Spleen (tissue), 11 donors: ENCODE results near the gene SORCS2. TPM values are rescaled to one million over a fixed set of nuclear protein-coding genes. Genes with fewer than 3 reads are reported as not detected.
A peak's percentile ranks its signal among the peaks of the same experiment; 100 is the strongest.

ENCODE experiments used
- DNase-seq: peaks from one replicate; pipeline ENCODE4 v3.0.0-alpha.2; 2020
- H3K27ac ChIP-seq, 8 donors: fragments of 200-600 bp; sonication (generic) in 7 of 8; 1 replicate in 4 of 8; 2 replicates in 4 of 8; pipeline versions ENCODE4 v1.5.0 to v1.8.0; 2016 to 2021; ENCODE audit warnings: inconsistent platforms in 4 of 8, mild to moderate bottlenecking in 4 of 8, moderate library complexity in 1 of 8
- H3K27me3 ChIP-seq, 7 donors: fragments of 200-600 bp; sonication (generic) in 6 of 7; replicated peaks in 1 of 7; 1 replicate in 4 of 7; 2 replicates in 3 of 7; pipeline versions ENCODE4 v1.5.0 to v1.8.0; 2016 to 2021; ENCODE audit warnings: inconsistent platforms in 3 of 7, mild to moderate bottlenecking in 1 of 7
- H3K36me3 ChIP-seq, 6 donors: fragments of 200-600 bp; sonication (generic) in 5 of 6; 1 replicate in 4 of 6; 2 replicates in 2 of 6; pipeline versions ENCODE4 v1.5.0 to v1.8.0; 2016 to 2021; ENCODE audit warnings: inconsistent platforms in 2 of 6
- H3K4me1 ChIP-seq, 6 donors: fragments of 200-600 bp; sonication (generic) in 5 of 6; 1 replicate in 3 of 6; 2 replicates in 3 of 6; pipeline versions ENCODE4 v1.5.0 to v1.8.0; 2016 to 2021; ENCODE audit warnings: inconsistent platforms in 3 of 6
- H3K4me3 ChIP-seq, 8 donors: fragments of 200-600 bp; sonication (generic) in 7 of 8; 1 replicate in 4 of 8; 2 replicates in 4 of 8; pipeline versions ENCODE4 v1.5.0 to v1.8.0; 2016 to 2021; ENCODE audit warnings: inconsistent platforms in 4 of 8, mild to moderate bottlenecking in 4 of 8, moderate library complexity in 2 of 8
- H3K9me3 ChIP-seq, 8 donors: fragments of 200-600 bp; sonication (generic) in 7 of 8; 1 replicate in 4 of 8; 2 replicates in 4 of 8; pipeline versions ENCODE4 v1.5.0 to v1.8.0; 2016 to 2021; ENCODE audit warnings: inconsistent platforms in 4 of 8
- POLR2A ChIP-seq, 3 donors: fragments of 450-650 bp; IDR thresholded peaks; one replicate each; pipeline ENCODE4 v1.5.1; 2017; ENCODE audit warnings: antibody characterized with exemption in 3 of 3, mild to moderate bottlenecking in 1 of 3
- POLR2AphosphoS5 ChIP-seq, 3 donors: sonication (generic); formaldehyde crosslinking; IDR thresholded peaks; one replicate each; pipeline ENCODE4 v1.5.1; 2017; ENCODE audit warnings: antibody characterized with exemption in 3 of 3
- WGBS, 5 donors: extraction: QIAGEN DNeasy Blood & Tissue Kit in 3 of 5; methylation state at CpG; one replicate each; pipeline versions ENCODE4 v1.1.5 to v1.1.7; 2013 to 2018; 5-methylcytosine and 5-hydroxymethylcytosine counted together
- intact Hi-C: fragments of 100-400 bp; cut with DNase I; formaldehyde crosslinking; loops from one replicate; pipeline ENCODE4 v1.15.0; 2023; ENCODE audit warnings: low total_unique reads
- polyA plus RNA-seq, 3 donors: library from polyadenylated mRNA; stranded (reverse); fragments of 200-250 nt; gene quantifications; one replicate each; pipeline ENCODE4 v1.2.1, GENCODE V29; 2013
- total RNA-seq, 7 donors: library from RNA; depleted of rRNA in 3 of 7; stranded (reverse); fragments of >200 nt in 3 of 7; fragmentation: NEBNext Ultra II Directional in 4 of 7; extraction: Animal tissue kit (Norgen Biotek cat#: 25700) in 4 of 7; gene quantifications; one replicate each; pipeline versions ENCODE4 v1.1.0 to v1.2.1, GENCODE V29; 2016 to 2021
- TF ChIP-seq, protein P1 (sequence below), 11 experiments: fragments of 200-600 bp in 7 of 11; fragments of 450-650 bp in 4 of 11; sonication (generic) in 4 of 11; IDR thresholded peaks in 8 of 11; conservative IDR thresholded peaks in 3 of 11; 1 replicate in 7 of 11; 2 replicates in 4 of 11; pipeline versions ENCODE4 v1.4.0 to v1.8.0; 2016 to 2021; ENCODE audit warnings: antibody characterized with exemption in 11 of 11, inconsistent platforms in 4 of 11, mild to moderate bottlenecking in 1 of 11
- donor health status: healthy with polysubstance abuse.
- donor health status: DM: no; HTN: no; CAD: no; lungs with moderate emphysema.
- donor health status: DM: no; HTN: no; CAD: no.
- donor health status: Bipolar disorder and iron deficiency.
- donor health status: healthy.
- donor health status: DM: no; HTN: no; CAD: no.
- donor health status: DM: yes; HTN: yes; CAD: no.

SORCS2 gene
- total and polyA plus RNA-seq, 10 donors, result 0.33 to 1.6 (median 0.60) TPM

DNA sequence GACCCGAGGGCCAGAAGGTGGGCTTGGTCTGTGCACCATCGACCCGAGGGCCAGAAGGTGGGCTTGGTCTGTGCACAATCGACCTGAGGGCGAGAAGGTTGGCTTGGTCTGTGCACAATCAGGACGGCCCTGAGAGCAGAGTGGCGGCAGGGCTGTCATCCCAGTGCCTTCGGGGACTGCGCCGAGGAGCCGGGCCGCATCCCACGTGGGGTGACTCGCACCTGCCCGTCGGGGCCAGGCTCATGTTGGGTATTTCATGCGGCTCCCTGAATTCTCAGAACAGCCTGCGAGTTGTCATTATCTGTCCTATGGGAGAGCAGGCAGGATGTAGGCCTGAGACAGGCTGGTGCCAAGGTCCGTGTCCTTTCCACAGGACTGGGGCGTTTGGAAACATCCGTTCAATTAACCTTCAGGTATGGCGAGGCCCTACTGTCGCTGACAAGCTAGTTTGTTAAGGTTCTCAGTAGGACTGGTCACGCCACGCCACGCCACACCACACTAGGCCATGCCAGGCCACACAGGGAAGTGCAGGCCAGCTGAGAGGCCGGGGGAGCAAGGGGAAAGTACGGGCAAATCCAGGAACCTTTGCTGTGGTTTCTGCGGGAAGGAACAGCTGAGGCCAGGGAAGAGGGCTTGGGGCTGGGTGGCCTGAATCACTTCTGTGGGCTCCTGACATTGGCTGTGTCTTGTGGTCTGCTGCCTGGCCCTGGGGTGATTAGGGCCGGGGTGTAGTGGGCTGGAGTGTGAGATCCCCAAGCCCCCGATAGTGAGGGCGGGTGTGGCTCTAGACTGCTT, 564.4 kb downstream of the SORCS2 start:
- WGBS, 5 donors, result 80 to 87% (median 86%) methylated on average over 18 to 32 of the region's 32 CpGs
- Histone ChIP-seq H3K27ac (no peak overlapping the region), H3K36me3 (peaks cover 0 to 12% (median 0%) of the 10 kb centered on the region in 6 donors), H3K27me3 (no peaks in the 10 kb centered on the region), H3K9me3 (no peaks in the 10 kb centered on the region), H3K4me1 (peaks cover 0 to 44% (median 25%) of the 10 kb centered on the region in 6 donors), H3K4me3 (no peak overlapping the region)
- peak; percentile 59 for DNase-seq
- no peak for TF ChIP-seq POLR2A (IDR thresholded peaks at IDR 0.05)
- TF ChIP-seq POLR2AphosphoS5 (IDR thresholded peaks at IDR 0.05), result no peak
- TF ChIP-seq, protein P1, sequence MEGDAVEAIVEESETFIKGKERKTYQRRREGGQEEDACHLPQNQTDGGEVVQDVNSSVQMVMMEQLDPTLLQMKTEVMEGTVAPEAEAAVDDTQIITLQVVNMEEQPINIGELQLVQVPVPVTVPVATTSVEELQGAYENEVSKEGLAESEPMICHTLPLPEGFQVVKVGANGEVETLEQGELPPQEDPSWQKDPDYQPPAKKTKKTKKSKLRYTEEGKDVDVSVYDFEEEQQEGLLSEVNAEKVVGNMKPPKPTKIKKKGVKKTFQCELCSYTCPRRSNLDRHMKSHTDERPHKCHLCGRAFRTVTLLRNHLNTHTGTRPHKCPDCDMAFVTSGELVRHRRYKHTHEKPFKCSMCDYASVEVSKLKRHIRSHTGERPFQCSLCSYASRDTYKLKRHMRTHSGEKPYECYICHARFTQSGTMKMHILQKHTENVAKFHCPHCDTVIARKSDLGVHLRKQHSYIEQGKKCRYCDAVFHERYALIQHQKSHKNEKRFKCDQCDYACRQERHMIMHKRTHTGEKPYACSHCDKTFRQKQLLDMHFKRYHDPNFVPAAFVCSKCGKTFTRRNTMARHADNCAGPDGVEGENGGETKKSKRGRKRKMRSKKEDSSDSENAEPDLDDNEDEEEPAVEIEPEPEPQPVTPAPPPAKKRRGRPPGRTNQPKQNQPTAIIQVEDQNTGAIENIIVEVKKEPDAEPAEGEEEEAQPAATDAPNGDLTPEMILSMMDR (IDR thresholded peaks at IDR 0.05 in 8 of 11, conservative IDR thresholded peaks at IDR 0.05 in 3 of 11), result no peak
- intact Hi-C loops, result no loop called here

- Histone ChIP-seq H3K36me3 (peaks cover 0 to 20% (median 1%) of the 10 kb centered on the region in 6 donors), H3K4me3 (no peak overlapping the region), H3K4me1 (peaks cover 0 to 46% (median 25%) of the 10 kb centered on the region in 6 donors), H3K9me3 (no peaks in the 10 kb centered on the region), H3K27ac (no peak overlapping the region), H3K27me3 (no peaks in the 10 kb centered on the region)
- peak; percentile 58 for DNase-seq
- TF ChIP-seq, protein P1 (IDR thresholded peaks at IDR 0.05 in 8 of 11, conservative IDR thresholded peaks at IDR 0.05 in 3 of 11), result no peak
- no peak for TF ChIP-seq POLR2A (IDR thresholded peaks at IDR 0.05)
- WGBS, 5 donors, result 57 to 77% (median 71%) methylated on average over 17 to 22 of the region's 22 CpGs
- intact Hi-C loops, result no loop called here
Measured at GRCh38 chr4:7757501-7758471, 565.4 kb downstream of the SORCS2 start.

- 75 to 85% (median 85%) methylated on average over 11 of the region's 11 CpGs for WGBS, 5 donors
- no peaks in the 10 kb centered on the region for H3K27me3 ChIP-seq
- TF ChIP-seq, protein P1 (IDR thresholded peaks at IDR 0.05 in 8 of 11, conservative IDR thresholded peaks at IDR 0.05 in 3 of 11), result no peak
- TF ChIP-seq POLR2AphosphoS5 (IDR thresholded peaks at IDR 0.05), result no peak
- TF ChIP-seq POLR2A (IDR thresholded peaks at IDR 0.05), result no peak
- H3K4me1 ChIP-seq, result peaks cover 0 to 44% (median 25%) of the 10 kb centered on the region in 6 donors
- H3K4me3 ChIP-seq, result no peak overlapping the region
- H3K9me3 ChIP-seq, result no peaks in the 10 kb centered on the region
- no peak overlapping the region for H3K27ac ChIP-seq
- peak; percentile 55 for DNase-seq
- peaks cover 0 to 27% (median 3%) of the 10 kb centered on the region in 6 donors for H3K36me3 ChIP-seq
- intact Hi-C loops, result no loop called here
Measured at GRCh38 chr4:7758476-7758875, 566.1 kb downstream of the SORCS2 start.
